Stimulated activated CD4-positive, alpha-beta T cell treated with anti-CD3 and anti-CD28 coated beads, Interleukin-4, amount 100 ng/mL, for 1 hour (primary cell): ENCODE results near the gene FAM110D.

ENCODE experiments used
- DNase-seq: peaks from one replicate; pipeline ENCODE4 v3.0.0-alpha.2; 2020

FAM110D gene

GRCh38 chr1:26158908-26159742 lies at the start of gene FAM110D:
TSS of gene FAM110D (plus strand) at chr1:26159079. CDS start at chr1:26161292, 2,213 bp downstream.
- DNase-seq, result no peak

GRCh38 chr1:26109229-26110164 lies 49.4 kb upstream of the FAM110D start:
- no peak for DNase-seq

- DNase-seq, result peak; percentile 74
Measured at GRCh38 chr1:26110731-26111529, 47.9 kb upstream of the FAM110D start.

- peak; percentile 95 for DNase-seq
Measured at GRCh38 chr1:26111530-26112406, 47.1 kb upstream of the FAM110D start, which contains the start of gene PDIK1L. TSS of gene PDIK1L (plus strand) at chr1:26111824. CDS start at chr1:26114309, 2,485 bp downstream.

GRCh38 chr1:26112407-26112775 lies 46.5 kb upstream of the FAM110D start:
- no peak for DNase-seq

GRCh38 chr1:26114165-26114927 lies 44.5 kb upstream of the FAM110D start:
- no peak for DNase-seq

GRCh38 chr1:26119892-26120608 lies 38.8 kb upstream of the FAM110D start:
- no peak for DNase-seq

GRCh38 chr1:26121854-26122773 lies 36.8 kb upstream of the FAM110D start:
- no peak for DNase-seq

GRCh38 chr1:26122988-26123973 lies 35.6 kb upstream of the FAM110D start:
- DNase-seq, result no peak

GRCh38 chr1:26124418-26125331 lies 34.2 kb upstream of the FAM110D start:
- DNase-seq, result no peak

GRCh38 chr1:26125382-26125781 lies 33.5 kb upstream of the FAM110D start:
- DNase-seq, result no peak

- no peak for DNase-seq
Measured at GRCh38 chr1:26125946-26126320, 32.9 kb upstream of the FAM110D start.

GRCh38 chr1:26126321-26127084 lies 32.4 kb upstream of the FAM110D start:
- DNase-seq, result peak; percentile 21

GRCh38 chr1:26127235-26128163 lies 31.4 kb upstream of the FAM110D start:
- no peak for DNase-seq

- no peak for DNase-seq
Measured at GRCh38 chr1:26129778-26130177, 29.1 kb upstream of the FAM110D start.
